ENCODE results near the gene BORA.
"Not testable (repeated sequence)": the region's sequence is repeated elsewhere in the genome, so short reads cannot be mapped to it uniquely, and the experiment has no call there.

BORA gene

GRCh38 chr13:72716776-72717175 is 10.9 kb upstream of the BORA start:
- Histone ChIP-seq H3K4me3 (ENCODE audit: low read depth in 1 of 2, low read length in 2 of 2) (no peak overlapping the region), H3K4me1 (ENCODE audit: insufficient read depth, low read length) (no peaks in the 10 kb centered on the region), H3K9me3 (ENCODE audit: low read length) (peaks cover 5% of the 10 kb centered on the region), H3K36me3 (ENCODE audit: insufficient read depth, low read length) (peaks cover 31% of the 10 kb centered on the region), H3K27me3 (ENCODE audit: control insufficient read depth in 1 of 2, insufficient read depth in 2 of 2, low read length in 2 of 2) (no peaks in the 10 kb centered on the region), H3K27ac (ENCODE audit: low read depth, low read length) (no peak overlapping the region), H3K9ac (ENCODE audit: low read length) (no peak overlapping the region)

- not testable (repeated sequence) for H3K9ac ChIP-seq (ENCODE audit: low read length)
Observed at GRCh38 chr13:72726185-72726584, 1.5 kb upstream of the BORA start.

GRCh38 chr13:72726726-72727416 is 852 bp upstream of the BORA start:
- H3K4me1 ChIP-seq (ENCODE audit: insufficient read depth, low read length): peaks cover 13% of the 10 kb centered on the region
- H3K9me3 ChIP-seq (ENCODE audit: low read length): no peaks in the 10 kb centered on the region
- peak overlapping the region; percentile 16 for H3K27ac ChIP-seq (ENCODE audit: low read depth, low read length)
- no peaks in the 10 kb centered on the region for H3K36me3 ChIP-seq (ENCODE audit: insufficient read depth, low read length)
- peak overlapping the region; percentile 42 for H3K9ac ChIP-seq (ENCODE audit: low read length)
- H3K4me3 ChIP-seq (ENCODE audit: low read depth in 1 of 2, low read length in 2 of 2): peak overlapping the region; percentile 61 to 94
- H3K27me3 ChIP-seq (ENCODE audit: control insufficient read depth in 1 of 2, insufficient read depth in 2 of 2, low read length in 2 of 2): no peaks in the 10 kb centered on the region

More at GRCh38 chr13:72726185-72726584, 1.5 kb upstream of the BORA start:
- H3K27ac ChIP-seq (ENCODE audit: low read depth, low read length); H3K36me3 ChIP-seq (ENCODE audit: insufficient read depth, low read length); H3K4me3 ChIP-seq (ENCODE audit: low read depth in 1 of 2, low read length in 2 of 2); H3K9me3 ChIP-seq (ENCODE audit: low read length); H3K27me3 ChIP-seq (ENCODE audit: control insufficient read depth in 1 of 2, insufficient read depth in 2 of 2, low read length in 2 of 2): not testable (repeated sequence)
- H3K4me1 ChIP-seq (ENCODE audit: insufficient read depth, low read length): peaks cover 13% of the 10 kb centered on the region

- Histone ChIP-seq H3K4me1 (ENCODE audit: insufficient read depth, low read length) (peaks cover 13% of the 10 kb centered on the region), H3K9me3 (ENCODE audit: low read length) (no peaks in the 10 kb centered on the region), H3K27ac (ENCODE audit: low read depth, low read length) (peak overlapping the region; percentile 27), H3K27me3 (ENCODE audit: control insufficient read depth in 1 of 2, insufficient read depth in 2 of 2, low read length in 2 of 2) (no peaks in the 10 kb centered on the region), H3K9ac (ENCODE audit: low read length) (peak overlapping the region; percentile 38), H3K4me3 (ENCODE audit: low read depth in 1 of 2, low read length in 2 of 2) (peak overlapping the region; percentile 61 to 94), H3K36me3 (ENCODE audit: insufficient read depth, low read length) (no peaks in the 10 kb centered on the region)
Observed at GRCh38 chr13:72728290-72728605, 525 bp downstream of the BORA start.

- no peak overlapping the region for H3K27ac ChIP-seq (ENCODE audit: low read depth, low read length)
- no peak overlapping the region for H3K9ac ChIP-seq (ENCODE audit: low read length)
- no peaks in the 10 kb centered on the region for H3K4me1 ChIP-seq (ENCODE audit: insufficient read depth, low read length)
- no peaks in the 10 kb centered on the region for H3K27me3 ChIP-seq (ENCODE audit: control insufficient read depth in 1 of 2, insufficient read depth in 2 of 2, low read length in 2 of 2)
- no peaks in the 10 kb centered on the region for H3K36me3 ChIP-seq (ENCODE audit: insufficient read depth, low read length)
- no peak overlapping the region for H3K4me3 ChIP-seq (ENCODE audit: low read depth in 1 of 2, low read length in 2 of 2)
- H3K9me3 ChIP-seq (ENCODE audit: low read length): no peaks in the 10 kb centered on the region
Observed at GRCh38 chr13:72737033-72737432, 9.3 kb downstream of the BORA start.

GRCh38 chr13:72740015-72740414 is 12.3 kb downstream of the BORA start:
- no peak overlapping the region for H3K4me3 ChIP-seq (ENCODE audit: low read depth in 1 of 2, low read length in 2 of 2)

GRCh38 chr13:72745260-72745659 is 17.5 kb downstream of the BORA start:
- no peak overlapping the region for H3K9ac ChIP-seq (ENCODE audit: low read length)
- H3K36me3 ChIP-seq (ENCODE audit: insufficient read depth, low read length): peaks cover 7% of the 10 kb centered on the region
- no peaks in the 10 kb centered on the region for H3K4me1 ChIP-seq (ENCODE audit: insufficient read depth, low read length)

More at GRCh38 chr13:72740015-72740414, 12.3 kb downstream of the BORA start:
- H3K9me3 ChIP-seq (ENCODE audit: low read length): no peaks in the 10 kb centered on the region
- no peaks in the 10 kb centered on the region for H3K36me3 ChIP-seq (ENCODE audit: insufficient read depth, low read length)
- no peak overlapping the region for H3K27ac ChIP-seq (ENCODE audit: low read depth, low read length)
- H3K27me3 ChIP-seq (ENCODE audit: control insufficient read depth in 1 of 2, insufficient read depth in 2 of 2, low read length in 2 of 2): no peaks in the 10 kb centered on the region
- H3K4me1 ChIP-seq (ENCODE audit: insufficient read depth, low read length): no peaks in the 10 kb centered on the region
- H3K9ac ChIP-seq (ENCODE audit: low read length): no peak overlapping the region

GRCh38 chr13:72751220-72751619 is 23.5 kb downstream of the BORA start:
- Histone ChIP-seq H3K27me3 (ENCODE audit: control insufficient read depth in 1 of 2, insufficient read depth in 2 of 2, low read length in 2 of 2) (no peaks in the 10 kb centered on the region), H3K9ac (ENCODE audit: low read length) (no peak overlapping the region), H3K36me3 (ENCODE audit: insufficient read depth, low read length) (peaks cover 21% of the 10 kb centered on the region), H3K4me3 (ENCODE audit: low read depth in 1 of 2, low read length in 2 of 2) (no peak overlapping the region), H3K9me3 (ENCODE audit: low read length) (no peaks in the 10 kb centered on the region), H3K4me1 (ENCODE audit: insufficient read depth, low read length) (no peaks in the 10 kb centered on the region), H3K27ac (ENCODE audit: low read depth, low read length) (no peak overlapping the region)

More at GRCh38 chr13:72745260-72745659, 17.5 kb downstream of the BORA start:
- no peak overlapping the region for H3K27ac ChIP-seq (ENCODE audit: low read depth, low read length)
- no peaks in the 10 kb centered on the region for H3K27me3 ChIP-seq (ENCODE audit: control insufficient read depth in 1 of 2, insufficient read depth in 2 of 2, low read length in 2 of 2)
- H3K4me3 ChIP-seq (ENCODE audit: low read depth in 1 of 2, low read length in 2 of 2): no peak overlapping the region
- no peaks in the 10 kb centered on the region for H3K9me3 ChIP-seq (ENCODE audit: low read length)

GRCh38 chr13:72754111-72754510 is 26.4 kb downstream of the BORA start:
- Histone ChIP-seq H3K4me3 (ENCODE audit: low read depth in 1 of 2, low read length in 2 of 2) (no peak overlapping the region), H3K36me3 (ENCODE audit: insufficient read depth, low read length) (peaks cover 22% of the 10 kb centered on the region), H3K9me3 (ENCODE audit: low read length) (no peaks in the 10 kb centered on the region), H3K4me1 (ENCODE audit: insufficient read depth, low read length) (no peaks in the 10 kb centered on the region), H3K27ac (ENCODE audit: low read depth, low read length) (no peak overlapping the region), H3K27me3 (ENCODE audit: control insufficient read depth in 1 of 2, insufficient read depth in 2 of 2, low read length in 2 of 2) (no peaks in the 10 kb centered on the region), H3K9ac (ENCODE audit: low read length) (no peak overlapping the region)

GRCh38 chr13:72757792-72758535 is 30.2 kb downstream of the BORA start:
- Histone ChIP-seq H3K4me1 (ENCODE audit: insufficient read depth, low read length) (no peaks in the 10 kb centered on the region), H3K27me3 (ENCODE audit: control insufficient read depth in 1 of 2, insufficient read depth in 2 of 2, low read length in 2 of 2) (no peaks in the 10 kb centered on the region), H3K9ac (ENCODE audit: low read length) (no peak overlapping the region), H3K9me3 (ENCODE audit: low read length) (no peaks in the 10 kb centered on the region), H3K27ac (ENCODE audit: low read depth, low read length) (no peak overlapping the region), H3K4me3 (ENCODE audit: low read depth in 1 of 2, low read length in 2 of 2) (no peak overlapping the region), H3K36me3 (ENCODE audit: insufficient read depth, low read length) (peaks cover 42% of the 10 kb centered on the region)

GRCh38 chr13:72760189-72760588 is 32.5 kb downstream of the BORA start:
- no peaks in the 10 kb centered on the region for H3K9me3 ChIP-seq (ENCODE audit: low read length)
- H3K36me3 ChIP-seq (ENCODE audit: insufficient read depth, low read length): peaks cover 58% of the 10 kb centered on the region
- no peak overlapping the region for H3K4me3 ChIP-seq (ENCODE audit: low read depth in 1 of 2, low read length in 2 of 2)
- H3K27ac ChIP-seq (ENCODE audit: low read depth, low read length): no peak overlapping the region
- no peaks in the 10 kb centered on the region for H3K27me3 ChIP-seq (ENCODE audit: control insufficient read depth in 1 of 2, insufficient read depth in 2 of 2, low read length in 2 of 2)
- H3K9ac ChIP-seq (ENCODE audit: low read length): no peak overlapping the region
- H3K4me1 ChIP-seq (ENCODE audit: insufficient read depth, low read length): no peaks in the 10 kb centered on the region

- Histone ChIP-seq H3K27me3 (ENCODE audit: control insufficient read depth in 1 of 2, insufficient read depth in 2 of 2, low read length in 2 of 2) (no peaks in the 10 kb centered on the region), H3K4me1 (ENCODE audit: insufficient read depth, low read length) (no peaks in the 10 kb centered on the region), H3K27ac (ENCODE audit: low read depth, low read length) (no peak overlapping the region), H3K36me3 (ENCODE audit: insufficient read depth, low read length) (peaks cover 83% of the 10 kb centered on the region), H3K9ac (ENCODE audit: low read length) (no peak overlapping the region), H3K9me3 (ENCODE audit: low read length) (no peaks in the 10 kb centered on the region), H3K4me3 (ENCODE audit: low read depth in 1 of 2, low read length in 2 of 2) (no peak overlapping the region)
Observed at GRCh38 chr13:72763411-72763810, 35.7 kb downstream of the BORA start.

Data from muscle layer of colon (tissue), 2 donors.